Measurements from ENCODE around the gene MAP4K5.
A peak's percentile ranks its signal among the peaks of the same experiment; 100 is the strongest.
"Not testable (repeated sequence)": the region's sequence is repeated elsewhere in the genome, so short reads cannot be mapped to it uniquely, and the experiment has no call there.

Gene MAP4K5

GRCh38 chr14:50532502-50533240 lies at the start of gene MAP4K5:
MAP4K5 (minus strand) TSS chr14:50532569; CDS start chr14:50532049, 520 bp downstream.
- peak; percentile 46 for DNase-seq

GRCh38 chr14:50578433-50578832 lies 46.1 kb upstream of the MAP4K5 start:
- no peak for DNase-seq

- no peak for DNase-seq
These were observed 45.6 kb upstream of the MAP4K5 start for GRCh38 chr14:50577982-50578381.

GRCh38 chr14:50575769-50576168 lies 43.4 kb upstream of the MAP4K5 start:
- no peak for DNase-seq

GRCh38 chr14:50573862-50574261 lies 41.5 kb upstream of the MAP4K5 start:
- DNase-seq: no peak

GRCh38 chr14:50569714-50570274 lies 37.4 kb upstream of the MAP4K5 start:
- no peak for DNase-seq

GRCh38 chr14:50562841-50563240 lies 30.5 kb upstream of the MAP4K5 start:
- DNase-seq: no peak

GRCh38 chr14:50560931-50561285 lies 28.5 kb upstream of the MAP4K5 start:
- DNase-seq: peak; percentile 53

GRCh38 chr14:50559990-50560930 lies 27.9 kb upstream of the MAP4K5 start, which contains the start of gene ATL1:
ATL1 (plus strand) TSS chr14:50560145; CDS start chr14:50560266, 121 bp downstream.
- peak; percentile 53 for DNase-seq

- DNase-seq: not testable (repeated sequence)
These were observed 20.4 kb upstream of the MAP4K5 start for GRCh38 chr14:50552796-50553195.

GRCh38 chr14:50551877-50552276 lies 19.5 kb upstream of the MAP4K5 start:
- DNase-seq: no peak

GRCh38 chr14:50550294-50550693 lies 17.9 kb upstream of the MAP4K5 start:
- DNase-seq: no peak

GRCh38 chr14:50545618-50546017 lies 13.2 kb upstream of the MAP4K5 start:
- no peak for DNase-seq

- DNase-seq: no peak
These were observed 12.5 kb upstream of the MAP4K5 start for GRCh38 chr14:50544911-50545310.

- peak; percentile 62 for DNase-seq
These were observed 10.6 kb upstream of the MAP4K5 start for GRCh38 chr14:50542941-50543418.

- DNase-seq: no peak
These were observed 8.8 kb upstream of the MAP4K5 start for GRCh38 chr14:50541159-50541567.

- no peak for DNase-seq
These were observed 6.7 kb upstream of the MAP4K5 start for GRCh38 chr14:50539051-50539450.

- DNase-seq: not testable (repeated sequence)
These were observed 5.7 kb upstream of the MAP4K5 start for GRCh38 chr14:50538034-50538433.

GRCh38 chr14:50534997-50535396 lies 2.6 kb upstream of the MAP4K5 start:
- DNase-seq: no peak

- no peak for DNase-seq
These were observed 2.0 kb upstream of the MAP4K5 start for GRCh38 chr14:50534416-50534815.

GRCh38 chr14:50533806-50534205 lies 1.4 kb upstream of the MAP4K5 start:
- DNase-seq: no peak

- no peak for DNase-seq
These were observed 904 bp upstream of the MAP4K5 start for GRCh38 chr14:50533241-50533705.
